Stomach smooth muscle (tissue), 2 donors: ENCODE measurements around the gene ADNP.

Experiments used
- H3K27ac ChIP-seq: one replicate; pipeline ENCODE4 v1.7.0; 2013; ENCODE audit warnings: mild to moderate bottlenecking, low read length, inconsistent platforms
- H3K27me3 ChIP-seq, 2 donors: one replicate each; pipeline ENCODE4 v1.7.0; 2013; ENCODE audit warnings: low read length in 2 of 2; ENCODE audit not compliant: insufficient read depth in 2 of 2, control insufficient read depth in 1 of 2
- H3K36me3 ChIP-seq, 2 donors: one replicate each; pipeline ENCODE4 v1.7.0; 2013; ENCODE audit warnings: low read length in 2 of 2; ENCODE audit not compliant: control insufficient read depth in 2 of 2, insufficient read depth in 2 of 2
- H3K4me1 ChIP-seq: one replicate; pipeline ENCODE4 v1.7.0; 2013; ENCODE audit warnings: low read length; ENCODE audit not compliant: control insufficient read depth, insufficient read depth
- H3K4me3 ChIP-seq, 2 donors: one replicate each; pipeline ENCODE4 v1.7.0; 2013; ENCODE audit warnings: low read length in 2 of 2
- H3K9ac ChIP-seq, 2 donors: one replicate each; pipeline ENCODE4 v1.7.0; 2013; ENCODE audit warnings: low read length in 2 of 2, mild to moderate bottlenecking in 1 of 2
- H3K9me3 ChIP-seq, 2 donors: one replicate each; pipeline ENCODE4 v1.7.0; 2013; ENCODE audit warnings: low read length in 2 of 2; ENCODE audit not compliant: control insufficient read depth in 2 of 2
- donor health status: healthy.
- donor health status: Pancreatic carcinoma.

The ADNP gene

DNA sequence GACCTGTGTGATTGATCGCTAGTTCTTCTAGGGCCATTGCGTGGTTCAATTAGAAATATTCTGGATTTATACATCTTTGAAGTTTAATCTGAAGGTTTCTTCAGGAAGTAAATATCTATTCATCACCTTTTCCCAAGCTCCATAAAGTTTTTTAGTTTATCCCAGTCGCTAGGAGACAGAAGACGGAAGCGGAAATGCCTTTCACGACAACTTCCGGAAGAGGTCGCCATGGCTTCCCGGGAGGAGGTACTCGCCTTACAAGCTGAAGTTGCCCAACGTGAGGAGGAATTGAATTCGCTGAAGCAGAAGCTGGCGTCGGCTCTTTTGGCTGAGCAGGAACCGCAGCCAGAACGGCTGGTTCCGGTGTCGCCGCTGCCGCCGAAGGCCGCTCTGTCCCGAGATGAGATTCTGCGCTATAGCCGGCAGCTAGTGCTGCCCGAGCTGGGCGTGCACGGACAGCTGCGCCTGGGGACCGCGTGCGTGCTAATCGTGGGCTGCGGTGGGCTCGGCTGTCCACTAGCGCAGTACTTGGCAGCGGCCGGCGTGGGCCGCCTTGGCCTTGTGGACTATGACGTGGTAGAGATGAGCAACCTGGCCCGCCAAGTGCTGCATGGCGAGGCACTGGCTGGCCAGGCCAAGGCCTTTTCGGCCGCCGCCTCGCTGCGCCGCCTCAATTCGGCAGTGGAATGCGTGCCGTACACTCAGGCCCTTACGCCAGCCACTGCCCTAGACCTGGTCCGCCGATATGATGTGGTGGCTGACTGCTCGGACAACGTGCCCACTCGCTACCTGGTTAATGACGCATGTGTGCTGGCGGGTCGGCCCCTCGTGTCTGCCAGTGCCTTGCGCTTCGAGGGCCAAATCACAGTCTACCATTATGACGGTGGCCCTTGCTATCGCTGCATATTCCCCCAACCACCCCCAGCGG lies 27.6 kb upstream of the ADNP start, which contains the start of gene MOCS3:
TSS of gene MOCS3 (plus strand) at position 204 of the 928 bp plus-strand sequence. CDS start at position 229, 25 bp downstream.
- no peaks in the 10 kb centered on the region for H3K9me3 ChIP-seq
- peak within 1 kb of the TSS; percentile 87 to 99 for H3K4me3 ChIP-seq
- peaks cover 18% of the 10 kb centered on the region for H3K4me1 ChIP-seq

DNA sequence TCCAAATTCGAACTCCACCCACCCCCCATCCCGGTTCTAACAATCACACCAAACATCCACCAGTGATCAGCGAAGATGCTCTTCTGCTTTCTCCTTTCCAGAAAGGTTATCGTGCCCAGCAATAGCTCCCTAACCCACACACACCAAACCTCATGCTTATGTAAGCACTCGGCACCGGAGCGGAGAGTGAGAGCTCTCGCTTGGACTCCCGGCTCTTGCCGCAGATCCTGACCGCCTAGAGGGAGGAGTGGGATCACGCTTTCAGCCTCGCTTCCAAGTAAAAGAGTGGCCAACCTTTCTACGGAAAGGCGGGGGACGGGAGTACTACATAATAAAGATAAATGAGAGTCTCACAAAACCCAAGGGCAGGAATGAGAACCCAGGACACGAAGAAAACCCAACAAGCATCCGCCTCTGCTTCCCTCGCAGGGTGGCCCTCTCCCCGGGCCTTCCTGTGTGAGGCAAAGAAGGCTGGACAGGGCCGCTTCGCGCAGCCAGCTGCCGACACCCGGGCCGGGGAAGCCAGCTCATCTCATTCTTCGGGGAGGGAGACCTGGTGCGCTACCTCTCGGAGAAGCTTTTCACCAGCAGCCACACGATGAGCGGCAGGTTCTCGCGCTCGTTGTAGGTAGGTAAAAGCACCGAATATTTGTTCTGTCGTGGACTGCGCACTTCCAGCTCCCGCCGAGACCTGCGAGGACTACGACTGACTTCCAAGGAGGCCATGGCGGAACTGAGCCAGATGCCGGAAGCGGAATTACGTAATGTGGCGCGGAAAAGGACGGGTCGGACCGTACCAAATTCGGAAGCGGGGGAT lies 26.8 kb upstream of the ADNP start, which contains the start of gene DPM1:
TSS of gene DPM1 (minus strand) at position 735 of the 817 bp plus-strand sequence. CDS start at position 726, 9 bp downstream.
- no peaks in the 10 kb centered on the region for H3K9me3 ChIP-seq
- H3K4me1 ChIP-seq, result peaks cover 18% of the 10 kb centered on the region
- H3K36me3 ChIP-seq, result peaks cover 8 to 21% of the 10 kb centered on the region in 2 donors
- peak within 1 kb of the TSS; percentile 94 to 98 for H3K9ac ChIP-seq
- peak within 1 kb of the TSS; percentile 87 to 99 for H3K4me3 ChIP-seq
- no peaks in the 10 kb centered on the region for H3K27me3 ChIP-seq
- H3K27ac ChIP-seq, result peak within 1 kb of the TSS; percentile 94

More for the DNA sequence above, 27.6 kb upstream of the ADNP start, which contains the start of gene MOCS3:
- H3K27ac ChIP-seq, result peak within 1 kb of the TSS; percentile 94
- no peaks in the 10 kb centered on the region for H3K27me3 ChIP-seq
- H3K9ac ChIP-seq, result peak within 1 kb of the TSS; percentile 94 to 98
- H3K36me3 ChIP-seq, result peaks cover 8 to 14% of the 10 kb centered on the region in 2 donors

DNA sequence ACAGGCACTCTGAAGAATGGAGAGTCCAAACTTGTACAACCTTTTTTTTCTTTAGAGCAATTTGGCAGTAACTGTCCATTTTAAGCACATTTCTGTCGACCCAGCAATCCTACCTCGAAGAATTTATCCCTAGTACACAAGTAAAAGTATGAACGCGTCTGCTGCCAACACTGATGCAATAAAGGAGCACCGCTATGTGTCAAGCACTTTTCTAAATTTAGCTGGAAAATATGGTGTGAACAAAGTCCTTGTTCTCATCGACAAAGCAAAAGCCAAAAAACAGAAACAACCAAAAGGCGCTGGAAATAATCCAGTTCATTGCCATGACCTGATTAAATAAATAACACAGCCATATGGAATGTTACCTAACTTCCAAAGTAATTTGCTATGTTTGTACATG lies 26.0 kb upstream of the ADNP start:
- Histone ChIP-seq H3K27me3 (no peaks in the 10 kb centered on the region), H3K9ac (peak overlapping the region; percentile 94 to 98), H3K4me1 (peaks cover 18% of the 10 kb centered on the region), H3K36me3 (peaks cover 8 to 23% of the 10 kb centered on the region in 2 donors), H3K9me3 (no peaks in the 10 kb centered on the region), H3K4me3 (peak overlapping the region; percentile 87 to 99), H3K27ac (no peak overlapping the region)

DNA sequence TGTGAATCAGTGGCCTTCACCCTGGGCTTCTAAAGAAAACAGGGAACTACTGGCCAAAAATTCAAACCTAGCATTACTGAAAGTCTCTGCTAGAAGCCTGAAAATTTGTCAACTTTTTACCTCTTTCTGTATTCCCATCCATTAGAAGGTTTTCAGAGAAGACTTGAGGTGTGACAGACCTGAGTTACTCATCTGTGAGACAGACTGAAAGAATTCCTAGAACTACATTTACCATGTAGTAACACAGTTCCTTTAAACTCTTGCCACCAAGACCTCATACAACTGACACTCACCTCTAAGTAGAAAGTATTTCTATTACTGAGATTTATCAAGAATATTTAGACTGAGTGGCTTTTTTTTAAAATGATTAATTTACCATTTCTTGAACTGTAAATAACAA lies 22.6 kb upstream of the ADNP start:
- H3K27me3 ChIP-seq, result no peaks in the 10 kb centered on the region
- peaks cover 16 to 33% of the 10 kb centered on the region in 2 donors for H3K36me3 ChIP-seq
- H3K9me3 ChIP-seq, result no peaks in the 10 kb centered on the region
- H3K9ac ChIP-seq, result no peak overlapping the region
- H3K4me1 ChIP-seq, result peaks cover 6% of the 10 kb centered on the region
- H3K27ac ChIP-seq, result no peak overlapping the region
- no peak overlapping the region for H3K4me3 ChIP-seq

DNA sequence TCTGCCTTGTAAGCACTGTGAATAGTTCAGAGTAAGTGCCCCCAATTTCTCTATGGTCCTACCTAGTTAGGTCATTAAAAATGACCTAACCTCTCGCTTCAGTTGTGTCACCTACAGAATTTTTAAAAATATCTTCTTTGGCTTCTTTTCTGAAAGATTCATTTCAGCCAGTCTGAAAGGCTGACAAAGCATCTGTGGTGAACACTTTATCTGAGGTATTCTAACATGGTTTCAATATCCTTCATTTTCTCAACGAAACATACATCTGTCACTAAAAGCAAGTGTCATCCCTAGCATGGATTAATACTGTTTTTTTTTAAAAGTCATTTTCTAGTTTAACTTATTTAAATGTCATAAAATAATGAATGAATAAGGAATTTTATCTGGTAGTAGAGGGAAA lies 22.0 kb upstream of the ADNP start:
- H3K4me3 ChIP-seq, result no peak overlapping the region
- no peaks in the 10 kb centered on the region for H3K9me3 ChIP-seq
- H3K9ac ChIP-seq, result no peak overlapping the region
- H3K36me3 ChIP-seq, result peaks cover 19 to 38% of the 10 kb centered on the region in 2 donors
- no peaks in the 10 kb centered on the region for H3K27me3 ChIP-seq
- H3K27ac ChIP-seq, result no peak overlapping the region
- peaks cover 5% of the 10 kb centered on the region for H3K4me1 ChIP-seq

DNA sequence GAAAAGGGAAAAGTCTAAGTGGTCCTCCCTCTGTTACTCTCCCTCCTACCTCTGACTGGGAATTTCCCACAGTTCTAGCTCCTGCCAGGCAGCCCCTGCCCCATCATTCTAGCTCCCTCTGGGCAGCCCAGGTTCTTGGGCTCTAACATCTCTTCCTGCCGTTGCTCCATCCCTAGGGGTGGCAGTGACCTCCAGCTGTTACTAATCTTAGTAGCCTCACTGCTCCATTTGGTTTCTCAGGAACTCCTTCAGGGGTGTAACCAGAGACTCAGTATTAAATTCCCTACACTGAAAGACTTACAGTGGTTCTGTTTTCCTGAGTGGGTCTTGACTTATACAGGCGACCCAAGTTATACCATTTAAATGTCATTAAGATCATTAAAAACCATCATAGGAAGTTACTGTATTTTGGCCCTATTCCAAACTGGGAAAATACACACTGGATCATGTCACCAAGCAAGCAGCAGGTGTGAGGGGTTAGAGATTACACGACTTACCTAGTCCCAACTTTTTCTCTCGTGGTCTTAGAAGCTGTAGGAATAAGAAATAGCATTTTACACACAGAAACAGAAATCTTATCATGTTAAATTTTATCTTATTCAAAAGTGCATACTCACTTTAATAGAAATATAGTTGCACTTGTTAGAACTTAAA lies 17.0 kb upstream of the ADNP start:
- H3K27ac ChIP-seq, result no peak overlapping the region
- H3K4me1 ChIP-seq, result no peaks in the 10 kb centered on the region
- no peaks in the 10 kb centered on the region for H3K9me3 ChIP-seq
- no peak overlapping the region for H3K9ac ChIP-seq
- no peak overlapping the region for H3K4me3 ChIP-seq
- no peaks in the 10 kb centered on the region for H3K27me3 ChIP-seq
- H3K36me3 ChIP-seq, result peaks cover 41 to 63% of the 10 kb centered on the region in 2 donors

DNA sequence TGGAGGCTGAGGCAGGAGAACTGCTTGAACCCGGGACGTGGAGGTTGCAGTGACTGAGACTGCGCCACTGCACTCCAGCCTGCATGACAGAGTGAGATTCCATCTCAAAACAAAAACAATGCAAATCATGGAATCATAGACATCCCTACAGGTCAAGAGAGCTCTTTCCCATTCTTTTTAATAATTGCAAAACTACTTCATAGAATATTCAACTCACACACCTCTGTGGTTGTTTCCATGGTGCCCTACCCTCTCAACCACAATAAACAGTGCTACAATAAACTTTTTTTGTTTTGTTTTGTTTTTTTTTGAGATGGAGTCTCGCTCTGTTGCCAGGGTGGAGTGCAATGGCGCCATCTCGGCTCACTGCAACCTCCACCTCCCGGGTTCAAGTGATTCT lies 11.8 kb upstream of the ADNP start:
- H3K27ac ChIP-seq, result no peak overlapping the region
- no peaks in the 10 kb centered on the region for H3K4me1 ChIP-seq
- H3K9ac ChIP-seq, result no peak overlapping the region
- no peaks in the 10 kb centered on the region for H3K27me3 ChIP-seq
- peaks cover 50 to 62% of the 10 kb centered on the region in 2 donors for H3K36me3 ChIP-seq
- H3K9me3 ChIP-seq, result no peaks in the 10 kb centered on the region
- no peak overlapping the region for H3K4me3 ChIP-seq

DNA sequence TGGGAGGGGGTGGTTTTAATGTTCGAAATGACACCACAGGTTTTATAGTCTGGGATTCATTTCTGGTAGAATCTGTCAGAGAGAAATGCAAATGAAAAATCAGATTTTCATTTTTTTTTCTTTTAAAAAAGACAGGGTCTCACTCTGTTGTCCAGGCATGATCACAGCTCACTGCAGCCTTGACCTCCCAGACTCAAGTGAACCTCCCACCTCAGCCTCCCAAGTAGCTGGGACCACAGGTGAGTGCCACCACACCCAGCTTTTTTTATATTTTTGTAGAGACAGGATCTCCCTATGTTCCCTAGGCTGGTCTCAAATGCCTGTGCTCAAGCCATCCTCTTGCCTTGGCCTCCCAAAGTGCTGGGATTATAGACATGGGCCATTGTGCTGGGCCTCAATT lies 2.4 kb upstream of the ADNP start:
- Histone ChIP-seq H3K4me1 (peaks cover 14% of the 10 kb centered on the region), H3K27me3 (no peaks in the 10 kb centered on the region), H3K9me3 (no peaks in the 10 kb centered on the region), H3K27ac (no peak overlapping the region), H3K4me3 (no peak overlapping the region), H3K36me3 (peaks cover 7 to 14% of the 10 kb centered on the region in 2 donors), H3K9ac (no peak overlapping the region)

DNA sequence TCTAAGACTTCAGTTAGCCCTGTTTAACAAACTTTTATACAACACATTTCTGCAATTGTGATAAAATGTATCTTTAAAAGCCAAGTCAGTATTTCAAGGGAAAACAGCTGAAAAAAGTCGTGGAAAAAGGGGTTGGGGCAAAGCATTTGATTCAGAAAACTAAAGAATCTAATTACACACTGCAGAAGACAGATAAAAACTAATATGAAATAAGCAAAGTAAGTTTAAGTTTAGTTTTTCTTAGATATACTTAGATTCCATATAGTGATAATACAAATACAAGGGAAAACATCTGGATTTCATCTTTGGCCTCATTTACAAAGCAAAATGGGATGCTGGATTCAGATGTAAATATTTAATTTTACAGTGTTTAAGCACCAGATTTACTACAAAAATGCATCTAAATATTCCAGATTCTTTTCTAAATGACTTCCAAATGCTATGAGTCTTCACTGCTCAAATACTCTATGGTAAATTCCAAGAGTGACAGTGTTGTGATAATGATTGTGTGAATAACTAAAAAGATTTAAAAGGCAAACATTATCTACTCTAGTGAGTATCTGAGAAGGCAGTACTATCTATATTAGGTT lies 1.5 kb upstream of the ADNP start:
- Histone ChIP-seq H3K9me3 (no peaks in the 10 kb centered on the region), H3K27me3 (no peaks in the 10 kb centered on the region), H3K27ac (no peak overlapping the region), H3K4me3 (no peak overlapping the region), H3K4me1 (peaks cover 17% of the 10 kb centered on the region), H3K36me3 (peaks cover 7 to 11% of the 10 kb centered on the region in 2 donors), H3K9ac (no peak overlapping the region)

DNA sequence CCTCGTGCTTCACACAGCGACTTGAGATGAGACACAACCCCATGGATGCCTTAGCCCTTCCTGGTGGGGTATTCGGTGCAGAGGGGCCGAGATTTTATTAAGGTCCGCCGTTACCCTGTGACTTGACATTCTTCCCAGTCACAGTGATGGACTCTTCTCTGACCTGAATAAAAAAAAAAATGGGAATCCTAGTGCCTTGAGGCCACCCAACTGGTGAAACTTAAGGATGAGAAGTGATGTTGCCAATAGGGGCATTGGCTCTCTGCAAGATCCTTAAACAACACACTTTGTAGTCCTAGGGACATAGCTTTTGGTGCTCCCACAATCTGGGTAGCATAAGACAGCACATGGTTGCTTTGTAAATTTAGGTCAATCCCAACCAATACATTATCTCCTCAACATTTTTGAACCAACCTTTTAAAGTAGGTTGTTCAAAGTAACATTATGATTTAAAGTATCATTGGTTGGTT lies 814 bp upstream of the ADNP start:
- H3K9me3 ChIP-seq, result no peaks in the 10 kb centered on the region
- H3K4me3 ChIP-seq, result peak overlapping the region; percentile 29 to 79
- peak overlapping the region; percentile 97 for H3K27ac ChIP-seq
- peak overlapping the region; percentile 88 to 91 for H3K9ac ChIP-seq
- peaks cover 7 to 10% of the 10 kb centered on the region in 2 donors for H3K36me3 ChIP-seq
- peaks cover 17% of the 10 kb centered on the region for H3K4me1 ChIP-seq
- H3K27me3 ChIP-seq, result no peaks in the 10 kb centered on the region
